HUES48 (cell line): Measurements from ENCODE around the gene ADAMTSL5.

Experiments
- H3K27ac ChIP-seq: one replicate; pipeline ENCODE4 v1.7.0; 2013; ENCODE audit warnings: low read depth, low read length, inconsistent platforms
- H3K27me3 ChIP-seq: 2 replicates; pipeline ENCODE4 v1.6.1; 2013; ENCODE audit warnings: mild to moderate bottlenecking, low read length; ENCODE audit not compliant: control insufficient read depth, insufficient read depth
- H3K36me3 ChIP-seq: 2 replicates; pipeline ENCODE4 v1.6.1; 2013; ENCODE audit warnings: low read length; ENCODE audit not compliant: control insufficient read depth, insufficient read depth
- H3K4me1 ChIP-seq: 2 replicates; pipeline ENCODE4 v1.6.1; 2013; ENCODE audit warnings: mild to moderate bottlenecking, low read length; ENCODE audit not compliant: control insufficient read depth, insufficient read depth
- H3K4me3 ChIP-seq: 2 replicates; pipeline ENCODE4 v1.5.1; 2013; ENCODE audit warnings: mild to moderate bottlenecking, low read depth, low read length
- H3K9ac ChIP-seq: 2 replicates; pipeline ENCODE4 v1.6.1; 2013; ENCODE audit warnings: mild to moderate bottlenecking, low read depth, low read length, moderate library complexity
- H3K9me3 ChIP-seq: 2 replicates; pipeline ENCODE4 v1.6.1; 2013; ENCODE audit warnings: low read length; ENCODE audit not compliant: control insufficient read depth, insufficient read depth

The ADAMTSL5 gene

GRCh38 chr19:1473085-1473851 is 39.6 kb downstream of the ADAMTSL5 start:
- Histone ChIP-seq H3K4me3 (no peak overlapping the region), H3K27me3 (peaks cover 50% of the 10 kb centered on the region), H3K4me1 (peaks cover 8% of the 10 kb centered on the region), H3K9ac (no peak overlapping the region), H3K9me3 (no peaks in the 10 kb centered on the region), H3K36me3 (peaks cover 16% of the 10 kb centered on the region), H3K27ac (no peak overlapping the region)

DNA sequence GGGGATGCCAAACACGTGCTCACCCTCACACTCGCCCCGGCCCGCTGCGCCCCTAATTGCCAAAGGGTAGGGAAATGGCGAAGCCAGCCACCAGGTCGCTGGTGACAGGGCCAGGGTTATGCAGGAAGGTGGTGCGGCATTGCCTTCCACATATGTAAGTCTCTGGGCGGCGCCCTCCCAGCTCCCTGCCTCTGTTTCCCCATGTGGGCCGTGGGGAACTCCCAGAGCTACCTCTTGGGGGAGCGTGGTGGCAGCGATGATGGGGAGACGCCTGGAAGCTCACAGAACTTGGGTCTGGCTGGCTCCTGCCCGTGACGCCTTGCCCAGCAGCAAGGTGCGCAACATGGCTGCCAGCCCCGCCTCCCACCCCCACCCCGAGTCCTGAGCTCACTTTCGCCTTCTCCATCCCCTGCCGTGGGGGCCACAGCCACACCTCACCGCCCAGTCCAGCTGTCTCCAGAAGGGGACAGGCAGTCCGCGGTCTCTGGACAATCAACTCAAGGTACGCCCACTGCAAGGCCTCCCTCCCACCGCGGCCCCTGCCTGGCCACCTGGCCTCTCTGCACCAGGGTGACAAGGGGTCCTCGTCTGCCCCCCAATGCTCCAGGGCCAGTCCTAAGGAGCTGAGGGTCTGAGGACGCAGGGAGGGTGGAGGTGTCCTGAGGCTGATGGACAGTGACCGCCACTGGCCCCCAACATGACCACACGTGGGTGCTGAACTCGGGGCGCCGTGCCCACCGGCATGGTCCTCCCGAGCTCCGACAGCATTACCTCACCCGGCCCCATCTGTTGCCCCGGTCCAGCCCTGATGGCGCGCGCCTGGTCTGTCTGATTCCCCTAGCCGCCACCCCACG is 40.4 kb downstream of the ADAMTSL5 start:
- Histone ChIP-seq H3K27me3 (peaks cover 58% of the 10 kb centered on the region), H3K9ac (no peak overlapping the region), H3K9me3 (no peaks in the 10 kb centered on the region), H3K4me1 (peaks cover 8% of the 10 kb centered on the region), H3K4me3 (no peak overlapping the region), H3K27ac (no peak overlapping the region), H3K36me3 (peaks cover 15% of the 10 kb centered on the region)

DNA sequence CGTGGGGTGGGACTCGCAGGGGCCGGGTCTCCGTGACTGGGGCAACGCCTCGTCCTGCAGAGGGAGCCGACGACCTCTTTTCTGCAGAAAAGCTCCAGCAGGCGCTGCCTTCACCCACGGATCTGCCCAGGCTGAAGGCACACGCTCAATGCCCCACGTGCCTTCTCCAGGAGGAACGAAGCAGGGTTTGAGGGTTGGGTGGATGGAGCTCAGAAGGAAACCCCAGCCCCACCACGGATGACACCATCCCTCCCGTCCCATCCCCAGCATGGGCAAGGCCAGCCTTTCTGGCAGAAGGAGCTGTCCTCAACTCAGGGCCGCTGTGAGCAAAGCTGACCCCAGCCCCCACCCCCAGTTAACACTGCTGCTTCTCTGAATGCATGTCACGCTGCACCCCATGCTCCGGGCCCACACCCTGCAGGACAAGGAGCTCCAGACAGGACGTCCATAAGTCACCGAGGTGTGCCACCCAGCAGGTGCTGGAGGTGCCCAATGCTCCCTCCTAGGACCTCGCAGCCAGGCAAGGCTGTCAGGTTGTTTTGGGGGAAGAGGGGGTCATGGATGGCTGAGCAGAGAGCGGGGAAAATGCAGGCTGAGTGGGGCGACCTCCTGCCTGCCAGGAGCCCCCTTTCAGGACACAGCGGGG is 41.2 kb downstream of the ADAMTSL5 start:
- Histone ChIP-seq H3K27ac (no peak overlapping the region), H3K9me3 (no peaks in the 10 kb centered on the region), H3K27me3 (peaks cover 66% of the 10 kb centered on the region), H3K4me3 (no peak overlapping the region; the same call in 1 of the 2 replicates), H3K36me3 (peaks cover 10% of the 10 kb centered on the region; the same call in 1 of the 2 replicates), H3K9ac (no peak overlapping the region), H3K4me1 (peaks cover 8% of the 10 kb centered on the region)

DNA sequence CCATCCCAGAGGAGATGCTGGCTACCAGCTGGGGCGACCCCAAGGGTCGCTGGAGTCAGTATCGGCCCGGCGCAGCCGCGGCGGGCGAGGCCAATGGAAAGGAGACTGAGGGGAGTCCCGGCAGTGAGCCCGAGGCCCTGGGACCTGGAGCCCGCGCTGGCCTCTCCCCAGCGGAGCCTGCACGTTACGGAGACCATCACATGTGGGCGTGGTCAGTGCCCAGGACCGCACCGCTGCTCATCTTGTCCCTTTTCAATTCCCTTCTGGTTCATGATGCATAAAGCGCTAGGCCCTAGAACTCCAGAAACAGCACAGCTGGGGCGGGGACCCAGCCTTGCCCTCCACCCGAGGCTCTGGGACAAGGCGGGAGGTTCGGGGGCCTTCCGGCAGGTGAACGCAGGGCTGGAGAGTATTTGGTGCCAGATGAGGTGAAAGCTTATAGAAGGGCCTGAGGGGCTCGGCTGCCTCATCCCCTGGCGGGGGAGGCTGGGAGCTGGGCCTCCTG is 41.8 kb downstream of the ADAMTSL5 start:
- no peaks in the 10 kb centered on the region for H3K9me3 ChIP-seq

GRCh38 chr19:1470305-1471009 is 42.4 kb downstream of the ADAMTSL5 start:
- Histone ChIP-seq H3K27me3 (peaks cover 78% of the 10 kb centered on the region), H3K9me3 (no peaks in the 10 kb centered on the region)

More for the DNA sequence above, 41.8 kb downstream of the ADAMTSL5 start:
- Histone ChIP-seq H3K9ac (no peak overlapping the region), H3K4me3 (peak overlapping the region; percentile 44), H3K27me3 (peaks cover 72% of the 10 kb centered on the region), H3K27ac (no peak overlapping the region), H3K4me1 (peaks cover 8% of the 10 kb centered on the region), H3K36me3 (peaks cover 5% of the 10 kb centered on the region; the same call in 1 of the 2 replicates)

DNA sequence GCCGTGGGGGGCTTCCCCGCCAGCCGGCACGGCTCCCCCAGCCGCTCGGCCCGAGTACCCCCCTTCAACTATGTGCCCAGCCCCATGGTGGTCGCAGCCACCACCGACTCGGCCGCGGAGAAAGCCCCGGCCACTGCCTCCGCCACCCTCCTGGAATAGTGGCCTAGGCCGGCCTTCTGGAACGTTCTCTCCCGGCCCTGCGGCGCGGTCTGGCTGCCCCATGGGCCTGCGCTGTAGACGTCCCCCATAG is 42.8 kb downstream of the ADAMTSL5 start:
- Histone ChIP-seq H3K36me3 (peaks cover 5% of the 10 kb centered on the region; the same call in 1 of the 2 replicates), H3K4me3 (peak overlapping the region; percentile 44; the same call in 1 of the 2 replicates), H3K27me3 (peaks cover 83% of the 10 kb centered on the region), H3K9ac (no peak overlapping the region), H3K27ac (no peak overlapping the region), H3K4me1 (peaks cover 8% of the 10 kb centered on the region), H3K9me3 (no peaks in the 10 kb centered on the region)

More at GRCh38 chr19:1470305-1471009, 42.4 kb downstream of the ADAMTSL5 start:
- H3K27ac ChIP-seq: no peak overlapping the region
- H3K9ac ChIP-seq: no peak overlapping the region
- H3K4me3 ChIP-seq: peak overlapping the region; percentile 44
- peaks cover 5% of the 10 kb centered on the region; the same call in 1 of the 2 replicates for H3K36me3 ChIP-seq
- H3K4me1 ChIP-seq: peaks cover 8% of the 10 kb centered on the region

GRCh38 chr19:1469255-1470054 is 43.4 kb downstream of the ADAMTSL5 start:
- Histone ChIP-seq H3K9ac (no peak overlapping the region), H3K27ac (no peak overlapping the region), H3K27me3 (peaks cover 88% of the 10 kb centered on the region), H3K4me3 (peak overlapping the region; percentile 26; the same call in 1 of the 2 replicates), H3K36me3 (peaks cover under 1% of the 10 kb centered on the region; the same call in 1 of the 2 replicates), H3K9me3 (no peaks in the 10 kb centered on the region), H3K4me1 (peaks cover 8% of the 10 kb centered on the region)

DNA sequence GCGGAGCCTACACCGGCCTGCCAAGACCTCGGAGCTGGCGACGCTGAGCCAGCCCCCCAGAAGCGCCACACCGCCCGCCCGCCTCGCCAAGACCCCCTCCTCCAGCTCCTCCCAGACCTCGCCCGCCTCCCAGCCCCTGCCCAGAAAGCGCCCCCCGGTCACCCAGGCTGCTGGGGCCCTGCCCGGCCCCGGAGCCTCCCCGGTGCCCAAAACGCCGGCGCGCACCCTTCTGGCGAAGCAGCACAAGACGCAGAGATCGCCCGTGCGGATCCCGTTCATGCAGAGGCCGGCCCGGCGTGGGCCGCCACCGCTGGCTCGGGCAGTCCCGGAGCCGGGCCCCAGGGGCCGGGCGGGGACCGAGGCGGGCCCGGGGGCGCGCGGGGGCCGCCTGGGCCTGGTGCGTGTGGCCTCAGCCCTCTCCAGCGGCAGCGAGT is 44.0 kb downstream of the ADAMTSL5 start:
- Histone ChIP-seq H3K36me3 (no peaks in the 10 kb centered on the region), H3K27me3 (peaks cover 91% of the 10 kb centered on the region), H3K9ac (no peak overlapping the region), H3K4me1 (peaks cover 8% of the 10 kb centered on the region), H3K9me3 (no peaks in the 10 kb centered on the region), H3K4me3 (peak overlapping the region; percentile 26; the same call in 1 of the 2 replicates), H3K27ac (no peak overlapping the region)

DNA sequence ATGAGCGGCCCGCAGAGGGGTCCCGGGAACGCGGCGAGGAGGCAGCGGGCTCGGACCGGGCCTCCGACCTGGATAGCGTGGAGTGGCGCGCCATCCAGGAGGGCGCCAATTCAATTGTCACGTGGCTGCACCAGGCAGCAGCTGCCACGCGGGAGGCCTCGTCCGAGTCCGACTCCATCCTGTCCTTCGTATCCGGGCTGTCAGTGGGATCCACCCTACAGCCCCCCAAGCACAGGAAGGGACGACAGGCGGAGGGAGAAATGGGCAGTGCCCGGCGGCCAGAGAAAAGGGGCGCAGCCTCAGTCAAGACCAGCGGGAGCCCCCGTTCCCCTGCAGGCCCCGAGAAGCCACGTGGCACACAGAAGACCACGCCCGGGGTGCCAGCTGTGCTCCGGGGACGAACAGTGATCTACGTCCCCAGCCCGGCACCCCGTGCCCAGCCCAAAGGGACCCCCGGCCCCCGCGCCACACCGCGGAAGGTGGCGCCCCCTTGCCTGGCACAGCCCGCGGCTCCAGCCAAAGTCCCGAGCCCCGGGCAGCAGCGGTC is 44.5 kb downstream of the ADAMTSL5 start:
- peaks cover 8% of the 10 kb centered on the region for H3K4me1 ChIP-seq
- H3K9me3 ChIP-seq: no peaks in the 10 kb centered on the region
- H3K36me3 ChIP-seq: no peaks in the 10 kb centered on the region
- H3K9ac ChIP-seq: no peak overlapping the region
- no peak overlapping the region for H3K4me3 ChIP-seq
- peaks cover 91% of the 10 kb centered on the region for H3K27me3 ChIP-seq
- no peak overlapping the region for H3K27ac ChIP-seq
